ENCODE results near the gene ZNF689.

DNA sequence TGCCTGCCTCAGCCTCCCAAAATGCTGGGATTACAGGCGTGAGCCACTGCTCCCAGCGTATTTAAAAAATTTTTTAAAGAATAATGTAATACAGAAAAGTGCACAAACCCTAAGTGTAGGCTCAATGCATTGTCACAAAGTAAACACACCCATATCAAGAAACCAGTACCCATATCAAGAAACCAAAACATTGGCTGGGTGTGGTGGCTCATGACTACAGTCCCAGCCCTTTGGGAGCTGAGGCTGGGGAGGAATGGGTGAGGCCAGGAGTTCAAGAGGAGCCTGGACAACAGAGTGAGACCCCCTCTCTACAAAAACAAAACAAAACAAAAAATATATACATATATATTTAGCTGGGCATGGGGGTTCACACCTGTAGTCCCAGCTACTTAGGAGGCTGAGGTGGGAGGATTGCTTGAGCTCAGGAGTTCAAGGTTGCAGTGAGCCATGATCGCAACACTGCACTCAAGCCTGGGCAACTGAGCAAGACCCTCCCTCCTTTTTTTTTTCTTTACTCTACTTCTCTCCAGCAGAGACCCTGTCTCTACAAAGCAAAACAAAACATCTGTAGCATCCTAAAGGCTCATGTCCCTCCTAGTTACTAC, 31.3 kb upstream of the ZNF689 start:
- TF ChIP-seq CTCF (conservative IDR thresholded peaks at IDR 0.05; ENCODE audit: low read depth, low read length) (no peak), RFX5 (IDR thresholded peaks at IDR 0.05; ENCODE audit: low read depth, low read length) (no peak), POLR2A (IDR thresholded peaks at IDR 0.05; ENCODE audit: low read depth, low read length) (no peak), SMC3 (IDR thresholded peaks at IDR 0.05; ENCODE audit: low read depth, low read length) (no peak), MXI1 (IDR thresholded peaks at IDR 0.05; ENCODE audit: borderline replicate concordance, low read depth, low read length) (no peak), CEBPB (IDR thresholded peaks at IDR 0.05; ENCODE audit: low read depth, low read length) (no peak)
- TF ChIP-seq, protein P1, sequence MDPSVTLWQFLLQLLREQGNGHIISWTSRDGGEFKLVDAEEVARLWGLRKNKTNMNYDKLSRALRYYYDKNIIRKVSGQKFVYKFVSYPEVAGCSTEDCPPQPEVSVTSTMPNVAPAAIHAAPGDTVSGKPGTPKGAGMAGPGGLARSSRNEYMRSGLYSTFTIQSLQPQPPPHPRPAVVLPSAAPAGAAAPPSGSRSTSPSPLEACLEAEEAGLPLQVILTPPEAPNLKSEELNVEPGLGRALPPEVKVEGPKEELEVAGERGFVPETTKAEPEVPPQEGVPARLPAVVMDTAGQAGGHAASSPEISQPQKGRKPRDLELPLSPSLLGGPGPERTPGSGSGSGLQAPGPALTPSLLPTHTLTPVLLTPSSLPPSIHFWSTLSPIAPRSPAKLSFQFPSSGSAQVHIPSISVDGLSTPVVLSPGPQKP (IDR thresholded peaks at IDR 0.05; ENCODE audit: borderline replicate concordance, low read depth, low read length) = no peak
- TF ChIP-seq, protein P2, sequence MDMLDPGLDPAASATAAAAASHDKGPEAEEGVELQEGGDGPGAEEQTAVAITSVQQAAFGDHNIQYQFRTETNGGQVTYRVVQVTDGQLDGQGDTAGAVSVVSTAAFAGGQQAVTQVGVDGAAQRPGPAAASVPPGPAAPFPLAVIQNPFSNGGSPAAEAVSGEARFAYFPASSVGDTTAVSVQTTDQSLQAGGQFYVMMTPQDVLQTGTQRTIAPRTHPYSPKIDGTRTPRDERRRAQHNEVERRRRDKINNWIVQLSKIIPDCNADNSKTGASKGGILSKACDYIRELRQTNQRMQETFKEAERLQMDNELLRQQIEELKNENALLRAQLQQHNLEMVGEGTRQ (IDR thresholded peaks at IDR 0.05; ENCODE audit: low read depth, low read length) = no peak

Data from IMR-90 (cell line).